ENCODE data around the gene NDUFB10.

NDUFB10 gene

DNA sequence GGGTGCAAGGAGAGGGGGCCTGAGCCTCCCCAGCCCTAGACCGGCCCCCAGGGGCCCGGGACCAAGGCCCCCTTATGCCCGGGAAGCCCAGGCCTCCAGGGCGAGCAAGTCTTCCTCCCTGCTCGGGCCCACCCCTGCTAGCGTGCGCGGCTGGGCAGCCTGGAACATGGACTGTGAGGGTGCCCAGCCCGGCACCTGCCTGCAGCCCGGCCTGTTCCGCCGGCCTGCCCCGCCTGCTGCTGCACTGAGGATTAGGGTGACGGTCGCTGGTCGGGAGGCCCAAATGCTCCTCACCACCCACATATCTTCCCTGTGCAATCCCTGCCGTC lies 47.2 kb upstream of the NDUFB10 start:
- DNase-seq (no peak), ATAC-seq (ENCODE audit: insufficient read depth, low read depth) (no peak)
- Histone ChIP-seq H3K9ac (ENCODE audit: low read depth, low read length) (no peak overlapping the region), H3K4me1 (ENCODE audit: insufficient read depth, low read length) (no peaks in the 10 kb centered on the region), H3K27ac (ENCODE audit: low read length) (no peak overlapping the region), H3K4me2 (ENCODE audit: insufficient read depth, low read length) (no peak overlapping the region), H3K27me3 (ENCODE audit: insufficient read depth, low read length, poor library complexity) (no peaks in the 10 kb centered on the region), H3K9me3 (ENCODE audit: insufficient read depth, low read length, severe bottlenecking) (no peaks in the 10 kb centered on the region), H3K79me2 (ENCODE audit: insufficient read depth, low read length) (no peaks in the 10 kb centered on the region), H2AFZ (ENCODE audit: low read depth, low read length) (no peak overlapping the region), H4K20me1 (ENCODE audit: insufficient read depth, low read length) (no peaks in the 10 kb centered on the region), H3K4me3 (ENCODE audit: low read depth in 1 of 2, low read length in 2 of 2) (no peak overlapping the region), H3K36me3 (ENCODE audit: insufficient read depth, low read length) (no peaks in the 10 kb centered on the region)
- TF ChIP-seq, protein P1, sequence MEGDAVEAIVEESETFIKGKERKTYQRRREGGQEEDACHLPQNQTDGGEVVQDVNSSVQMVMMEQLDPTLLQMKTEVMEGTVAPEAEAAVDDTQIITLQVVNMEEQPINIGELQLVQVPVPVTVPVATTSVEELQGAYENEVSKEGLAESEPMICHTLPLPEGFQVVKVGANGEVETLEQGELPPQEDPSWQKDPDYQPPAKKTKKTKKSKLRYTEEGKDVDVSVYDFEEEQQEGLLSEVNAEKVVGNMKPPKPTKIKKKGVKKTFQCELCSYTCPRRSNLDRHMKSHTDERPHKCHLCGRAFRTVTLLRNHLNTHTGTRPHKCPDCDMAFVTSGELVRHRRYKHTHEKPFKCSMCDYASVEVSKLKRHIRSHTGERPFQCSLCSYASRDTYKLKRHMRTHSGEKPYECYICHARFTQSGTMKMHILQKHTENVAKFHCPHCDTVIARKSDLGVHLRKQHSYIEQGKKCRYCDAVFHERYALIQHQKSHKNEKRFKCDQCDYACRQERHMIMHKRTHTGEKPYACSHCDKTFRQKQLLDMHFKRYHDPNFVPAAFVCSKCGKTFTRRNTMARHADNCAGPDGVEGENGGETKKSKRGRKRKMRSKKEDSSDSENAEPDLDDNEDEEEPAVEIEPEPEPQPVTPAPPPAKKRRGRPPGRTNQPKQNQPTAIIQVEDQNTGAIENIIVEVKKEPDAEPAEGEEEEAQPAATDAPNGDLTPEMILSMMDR (IDR thresholded peaks at IDR 0.05; ENCODE audit: borderline replicate concordance, extremely low read depth, low read length, poor library complexity, severe bottlenecking) = no peak

DNA sequence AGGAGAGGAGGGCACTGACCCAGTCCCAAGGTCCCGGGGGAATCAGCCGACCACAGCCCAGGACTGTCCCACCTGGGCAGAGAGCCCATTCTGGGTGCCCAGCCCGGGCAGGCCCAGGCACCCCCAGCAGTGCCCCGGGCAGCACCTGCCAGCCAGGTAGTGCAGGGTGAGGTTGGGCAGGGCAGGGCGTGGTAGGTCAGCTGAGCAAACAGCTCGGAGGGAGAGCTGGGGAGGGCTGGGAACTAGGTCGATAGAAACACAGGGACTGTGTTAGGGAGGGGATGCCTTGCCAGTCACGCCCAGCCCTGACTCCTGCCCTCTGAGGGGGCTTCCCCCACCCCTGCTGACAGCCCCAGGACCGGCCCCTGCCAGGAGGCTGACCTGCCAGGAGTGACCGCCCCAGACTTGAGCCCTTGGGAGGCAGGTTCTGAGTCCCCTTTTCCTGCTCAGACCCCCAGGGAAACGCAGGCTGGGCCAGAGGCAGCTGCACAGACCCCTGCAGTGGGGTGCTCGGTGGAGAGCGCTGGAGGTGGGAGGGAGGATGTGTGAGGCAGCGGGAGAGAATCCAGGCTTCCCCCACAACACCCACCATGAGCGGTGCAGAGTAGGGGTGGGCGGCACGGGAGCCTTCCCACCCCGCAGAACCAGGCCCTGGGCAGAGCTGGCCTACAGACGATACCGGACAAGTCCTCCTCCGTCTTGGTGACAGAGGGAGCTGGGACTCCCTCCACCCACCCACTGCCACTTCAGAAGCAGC lies 45.8 kb upstream of the NDUFB10 start:
- DNase-seq (no peak), ATAC-seq (ENCODE audit: insufficient read depth, low read depth) (no peak)
- Histone ChIP-seq H3K79me2 (ENCODE audit: insufficient read depth, low read length) (no peaks in the 10 kb centered on the region), H2AFZ (ENCODE audit: low read depth, low read length) (no peak overlapping the region), H3K4me1 (ENCODE audit: insufficient read depth, low read length) (no peaks in the 10 kb centered on the region), H3K9me3 (ENCODE audit: insufficient read depth, low read length, severe bottlenecking) (no peaks in the 10 kb centered on the region), H3K9ac (ENCODE audit: low read depth, low read length) (no peak overlapping the region), H3K4me2 (ENCODE audit: insufficient read depth, low read length) (no peak overlapping the region), H3K4me3 (ENCODE audit: low read depth in 1 of 2, low read length in 2 of 2) (no peak overlapping the region), H3K36me3 (ENCODE audit: insufficient read depth, low read length) (no peaks in the 10 kb centered on the region), H4K20me1 (ENCODE audit: insufficient read depth, low read length) (no peaks in the 10 kb centered on the region), H3K27ac (ENCODE audit: low read length) (no peak overlapping the region), H3K27me3 (ENCODE audit: insufficient read depth, low read length, poor library complexity) (no peaks in the 10 kb centered on the region)
- TF ChIP-seq EZH2 (IDR thresholded peaks at IDR 0.05; ENCODE audit: borderline replicate concordance, low read depth, low read length, severe bottlenecking) = no peak
- TF ChIP-seq, protein P1 (IDR thresholded peaks at IDR 0.05; ENCODE audit: borderline replicate concordance, extremely low read depth, low read length, poor library complexity, severe bottlenecking) = no peak

DNA sequence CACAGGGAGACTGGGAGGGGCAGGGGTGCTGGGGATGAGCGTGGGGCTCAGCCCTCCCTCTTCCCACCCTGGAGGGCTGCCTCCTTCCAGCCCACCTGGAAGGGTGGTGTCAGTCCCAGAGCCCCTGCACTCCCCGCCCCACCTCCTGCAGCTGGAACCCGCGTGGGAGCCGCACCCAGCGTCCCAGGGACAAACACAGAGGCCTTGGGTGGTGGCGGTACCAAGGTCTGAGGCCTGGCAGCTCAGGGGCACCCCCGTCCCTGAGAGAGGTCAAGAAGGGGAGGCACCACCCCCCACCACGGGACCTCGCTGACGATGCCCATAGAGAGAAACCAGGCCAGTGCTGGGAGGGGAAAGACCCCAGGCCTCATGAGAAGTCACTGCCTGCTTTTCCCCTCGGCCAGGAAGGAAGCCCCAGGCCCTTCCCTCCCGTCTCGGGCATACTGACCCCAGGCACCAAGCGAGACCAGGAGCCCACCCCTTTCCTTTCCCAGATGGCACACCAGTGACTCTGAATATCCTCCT lies 45.2 kb upstream of the NDUFB10 start:
- ATAC-seq (ENCODE audit: insufficient read depth, low read depth) = no peak
- Histone ChIP-seq H3K9ac (ENCODE audit: low read depth, low read length) (no peak overlapping the region), H3K27me3 (ENCODE audit: insufficient read depth, low read length, poor library complexity) (no peaks in the 10 kb centered on the region), H3K9me3 (ENCODE audit: insufficient read depth, low read length, severe bottlenecking) (no peaks in the 10 kb centered on the region), H3K4me3 (ENCODE audit: low read depth in 1 of 2, low read length in 2 of 2) (no peak overlapping the region), H3K27ac (ENCODE audit: low read length) (no peak overlapping the region), H3K79me2 (ENCODE audit: insufficient read depth, low read length) (no peaks in the 10 kb centered on the region), H3K36me3 (ENCODE audit: insufficient read depth, low read length) (no peaks in the 10 kb centered on the region), H4K20me1 (ENCODE audit: insufficient read depth, low read length) (no peaks in the 10 kb centered on the region), H3K4me1 (ENCODE audit: insufficient read depth, low read length) (no peaks in the 10 kb centered on the region), H3K4me2 (ENCODE audit: insufficient read depth, low read length) (no peak overlapping the region), H2AFZ (ENCODE audit: low read depth, low read length) (no peak overlapping the region)
- DNase-seq = no peak
- TF ChIP-seq EZH2 (IDR thresholded peaks at IDR 0.05; ENCODE audit: borderline replicate concordance, low read depth, low read length, severe bottlenecking) = no peak
- TF ChIP-seq, protein P1 (IDR thresholded peaks at IDR 0.05; ENCODE audit: borderline replicate concordance, extremely low read depth, low read length, poor library complexity, severe bottlenecking) = no peak
